ENCODE data around the gene NOL4. TPM values are rescaled to one million over a fixed set of nuclear protein-coding genes. Genes with fewer than 3 reads are reported as not detected.
A peak's percentile ranks its signal among the peaks of the same experiment; 100 is the strongest.

NOL4 gene
- total and polyA plus RNA-seq, 2 experiments from 2014 or later, result 0.48 to 1.5 TPM

GRCh38 chr18:34222307-34223163 is 2.2 kb downstream of the NOL4 start:
- Histone ChIP-seq H3K4me3 (peak overlapping the region; percentile 62), H3K4me1 (ENCODE audit: low read depth) (peaks cover 4% of the 10 kb centered on the region), H3K27ac (no peak overlapping the region), H3K27me3 (peaks cover 71% of the 10 kb centered on the region), H3K9me3 (ENCODE audit: low read depth) (no peaks in the 10 kb centered on the region), H3K36me3 (no peaks in the 10 kb centered on the region)
- peak in 1 of 2 donors; percentile 51 for DNase-seq (ENCODE audit: low read depth in 1 of 2, low spot score in 1 of 2)
- TF ChIP-seq CTCF (IDR thresholded peaks at IDR 0.05; ENCODE audit: low read depth, low read length), result no peak

GRCh38 chr18:34221971-34222306 is 2.8 kb downstream of the NOL4 start:
- peak in 1 of 2 donors; percentile 39 for DNase-seq (ENCODE audit: low read depth in 1 of 2, low spot score in 1 of 2)
- H3K36me3 ChIP-seq, result no peaks in the 10 kb centered on the region
- peaks cover 4% of the 10 kb centered on the region for H3K4me1 ChIP-seq (ENCODE audit: low read depth)
- H3K4me3 ChIP-seq, result peak overlapping the region; percentile 62
- no peak for TF ChIP-seq CTCF (IDR thresholded peaks at IDR 0.05; ENCODE audit: low read depth, low read length)
- peaks cover 69% of the 10 kb centered on the region for H3K27me3 ChIP-seq
- H3K9me3 ChIP-seq (ENCODE audit: low read depth), result no peaks in the 10 kb centered on the region
- no peak overlapping the region for H3K27ac ChIP-seq

- Histone ChIP-seq H3K36me3 (no peaks in the 10 kb centered on the region), H3K27me3 (peaks cover 64% of the 10 kb centered on the region), H3K9me3 (ENCODE audit: low read depth) (no peaks in the 10 kb centered on the region), H3K27ac (no peak overlapping the region), H3K4me1 (ENCODE audit: low read depth) (peaks cover 4% of the 10 kb centered on the region), H3K4me3 (no peak overlapping the region)
- TF ChIP-seq CTCF (IDR thresholded peaks at IDR 0.05; ENCODE audit: low read depth, low read length), result no peak
- DNase-seq (ENCODE audit: low read depth in 1 of 2, low spot score in 1 of 2), result no peak
Measured at GRCh38 chr18:34220081-34220815, 4.5 kb downstream of the NOL4 start.

- Histone ChIP-seq H3K4me3 (no peak overlapping the region), H3K9me3 (ENCODE audit: low read depth) (no peaks in the 10 kb centered on the region), H3K36me3 (no peaks in the 10 kb centered on the region), H3K27ac (no peak overlapping the region), H3K27me3 (peaks cover 64% of the 10 kb centered on the region), H3K4me1 (ENCODE audit: low read depth) (peaks cover 4% of the 10 kb centered on the region)
- no peak for TF ChIP-seq CTCF (IDR thresholded peaks at IDR 0.05; ENCODE audit: low read depth, low read length)
- no peak for DNase-seq (ENCODE audit: low read depth in 1 of 2, low spot score in 1 of 2)
Measured at GRCh38 chr18:34219651-34220050, 5.1 kb downstream of the NOL4 start.

- no peak overlapping the region for H3K27ac ChIP-seq
- no peaks in the 10 kb centered on the region for H3K4me1 ChIP-seq (ENCODE audit: low read depth)
- no peak overlapping the region for H3K4me3 ChIP-seq
- H3K36me3 ChIP-seq, result no peaks in the 10 kb centered on the region
- no peaks in the 10 kb centered on the region for H3K9me3 ChIP-seq (ENCODE audit: low read depth)
- TF ChIP-seq CTCF (IDR thresholded peaks at IDR 0.05; ENCODE audit: low read depth, low read length), result no peak
- DNase-seq (ENCODE audit: low read depth in 1 of 2, low spot score in 1 of 2), result no peak
- no peaks in the 10 kb centered on the region for H3K27me3 ChIP-seq
Measured at GRCh38 chr18:34212511-34212910, 12.2 kb downstream of the NOL4 start.

Data from cardiac muscle cell (in vitro differentiated cells and primary cell).